Measurements from ENCODE around the gene SIX2.

Gene SIX2

GRCh38 chr2:45028276-45028675 lies 19.0 kb upstream of the SIX2 start:
- H3K9me3 Mint-ChIP-seq: no peaks in the 10 kb centered on the region

GRCh38 chr2:45026924-45027450 lies 17.7 kb upstream of the SIX2 start:
- Mint-ChIP-seq H3K36me3 (ENCODE audit: low read depth) (no peaks in the 10 kb centered on the region), H3K27ac (no peak overlapping the region), H3K27me3 (ENCODE audit: low read depth) (peaks cover 26% of the 10 kb centered on the region), H3K9me3 (no peaks in the 10 kb centered on the region), H3K4me3 (no peak overlapping the region), H3K4me1 (peaks cover 17% of the 10 kb centered on the region)
- no peak for TF ChIP-seq CTCF (IDR thresholded peaks at IDR 0.05; ENCODE audit: unreplicated experiment in 3 of 3)

More at GRCh38 chr2:45028276-45028675, 19.0 kb upstream of the SIX2 start:
- Mint-ChIP-seq H3K27ac (no peak overlapping the region), H3K27me3 (ENCODE audit: low read depth) (peaks cover 28% of the 10 kb centered on the region), H3K36me3 (ENCODE audit: low read depth) (no peaks in the 10 kb centered on the region), H3K4me1 (peaks cover 19% of the 10 kb centered on the region), H3K4me3 (no peak overlapping the region)
- no peak for TF ChIP-seq CTCF (IDR thresholded peaks at IDR 0.05; ENCODE audit: unreplicated experiment in 3 of 3)

- TF ChIP-seq CTCF (IDR thresholded peaks at IDR 0.05; ENCODE audit: unreplicated experiment in 3 of 3): no peak
- Mint-ChIP-seq H3K27ac (no peak overlapping the region), H3K4me3 (no peak overlapping the region), H3K36me3 (ENCODE audit: low read depth) (no peaks in the 10 kb centered on the region), H3K4me1 (peaks cover 7% of the 10 kb centered on the region), H3K27me3 (ENCODE audit: low read depth) (peaks cover 28% of the 10 kb centered on the region), H3K9me3 (no peaks in the 10 kb centered on the region)
Measured at GRCh38 chr2:45024600-45025291, 15.5 kb upstream of the SIX2 start.

GRCh38 chr2:45024097-45024496 lies 14.8 kb upstream of the SIX2 start:
- Mint-ChIP-seq H3K4me1 (peaks cover 2% of the 10 kb centered on the region), H3K4me3 (no peak overlapping the region), H3K9me3 (no peaks in the 10 kb centered on the region), H3K36me3 (ENCODE audit: low read depth) (no peaks in the 10 kb centered on the region), H3K27ac (no peak overlapping the region), H3K27me3 (ENCODE audit: low read depth) (peaks cover 27% of the 10 kb centered on the region)
- TF ChIP-seq CTCF (IDR thresholded peaks at IDR 0.05; ENCODE audit: unreplicated experiment in 3 of 3): no peak

- Mint-ChIP-seq H3K36me3 (ENCODE audit: low read depth) (no peaks in the 10 kb centered on the region), H3K9me3 (no peaks in the 10 kb centered on the region), H3K4me1 (no peaks in the 10 kb centered on the region), H3K27ac (no peak overlapping the region), H3K27me3 (ENCODE audit: low read depth) (peaks cover 56% of the 10 kb centered on the region), H3K4me3 (no peak overlapping the region)
- no peak for TF ChIP-seq CTCF (IDR thresholded peaks at IDR 0.05; ENCODE audit: unreplicated experiment in 3 of 3)
Measured at GRCh38 chr2:45020439-45020838, 11.2 kb upstream of the SIX2 start.

DNA sequence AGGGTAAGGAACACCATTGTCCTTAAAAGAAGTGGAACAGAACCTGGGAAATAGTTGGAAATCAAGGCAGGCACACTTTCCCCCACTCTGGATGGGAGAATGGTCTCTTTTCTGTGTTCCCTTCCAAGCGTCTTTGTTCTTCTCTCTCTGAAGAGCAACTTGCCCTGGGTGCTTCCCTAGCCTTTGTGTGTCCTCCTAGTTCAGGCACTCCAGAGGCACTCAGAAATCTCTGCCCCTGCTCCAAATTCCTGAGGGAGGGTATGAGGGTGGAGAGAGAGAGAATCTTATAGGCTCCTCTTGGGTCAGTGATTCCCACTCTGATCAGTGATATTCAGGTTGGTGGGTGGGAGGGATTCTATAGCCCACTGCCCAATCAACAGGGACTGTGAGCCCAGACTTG lies 8.8 kb upstream of the SIX2 start:
- peaks cover 11% of the 10 kb centered on the region for H3K4me1 Mint-ChIP-seq
- H3K27ac Mint-ChIP-seq: no peak overlapping the region
- TF ChIP-seq CTCF (IDR thresholded peaks at IDR 0.05; ENCODE audit: unreplicated experiment in 3 of 3): no peak
- H3K36me3 Mint-ChIP-seq (ENCODE audit: low read depth): no peaks in the 10 kb centered on the region
- no peak overlapping the region for H3K4me3 Mint-ChIP-seq
- no peaks in the 10 kb centered on the region for H3K9me3 Mint-ChIP-seq
- peaks cover 71% of the 10 kb centered on the region for H3K27me3 Mint-ChIP-seq (ENCODE audit: low read depth)
